Activated T-helper 2 cell treated with anti-CD3 and anti-CD28 coated beads, Interferon-gamma antibody, Interleukin-2, Interleukin-4, amounts not matched to agents 10 μg/mL and 5 μg/mL and 100 μg/mL, durations not matched to agents 14 hours and 24 hours and 36 hours (primary cell): ENCODE measurements around the gene C1orf50. TPM values are rescaled to one million over a fixed set of nuclear protein-coding genes. Genes with fewer than 3 reads are reported as not detected.
A peak's percentile ranks its signal among the peaks of the same experiment; 100 is the strongest.

Experiments used
- DNase-seq: peaks from one replicate; pipeline ENCODE4 v3.0.0; 2021; ENCODE audit warnings: low spot score
- H3K27ac Mint-ChIP-seq: one replicate; pipeline ENCODE4 v1.8.0; 2021; ENCODE audit warnings: mixed read lengths
- H3K27me3 Mint-ChIP-seq: one replicate; pipeline ENCODE4 v1.8.0; 2021; ENCODE audit warnings: low read depth, mixed read lengths
- H3K36me3 Mint-ChIP-seq: one replicate; pipeline ENCODE4 v1.8.0; 2021; ENCODE audit warnings: low read depth, mixed read lengths
- H3K4me1 Mint-ChIP-seq: one replicate; pipeline ENCODE4 v1.8.0; 2021; ENCODE audit warnings: low read depth, mixed read lengths
- H3K4me3 Mint-ChIP-seq: one replicate; pipeline ENCODE4 v1.8.0; 2021; ENCODE audit warnings: low read depth, mild to moderate bottlenecking, moderate library complexity, mixed read lengths
- H3K9me3 Mint-ChIP-seq: one replicate; pipeline ENCODE4 v1.8.0; 2021; ENCODE audit warnings: mixed read lengths
- intact Hi-C: fragments of 100-400 bp; cut with micrococcal nuclease; formaldehyde crosslinking; loops from one replicate; pipeline ENCODE4 v1.15.1; 2023
- total RNA-seq: library from RNA; stranded (reverse); gene quantifications from 2 replicates; pipeline ENCODE4 v1.2.3, GENCODE V29; 2022

Gene C1orf50
- total RNA-seq, 1 donor from 2014 or later: 6.9 TPM

DNA sequence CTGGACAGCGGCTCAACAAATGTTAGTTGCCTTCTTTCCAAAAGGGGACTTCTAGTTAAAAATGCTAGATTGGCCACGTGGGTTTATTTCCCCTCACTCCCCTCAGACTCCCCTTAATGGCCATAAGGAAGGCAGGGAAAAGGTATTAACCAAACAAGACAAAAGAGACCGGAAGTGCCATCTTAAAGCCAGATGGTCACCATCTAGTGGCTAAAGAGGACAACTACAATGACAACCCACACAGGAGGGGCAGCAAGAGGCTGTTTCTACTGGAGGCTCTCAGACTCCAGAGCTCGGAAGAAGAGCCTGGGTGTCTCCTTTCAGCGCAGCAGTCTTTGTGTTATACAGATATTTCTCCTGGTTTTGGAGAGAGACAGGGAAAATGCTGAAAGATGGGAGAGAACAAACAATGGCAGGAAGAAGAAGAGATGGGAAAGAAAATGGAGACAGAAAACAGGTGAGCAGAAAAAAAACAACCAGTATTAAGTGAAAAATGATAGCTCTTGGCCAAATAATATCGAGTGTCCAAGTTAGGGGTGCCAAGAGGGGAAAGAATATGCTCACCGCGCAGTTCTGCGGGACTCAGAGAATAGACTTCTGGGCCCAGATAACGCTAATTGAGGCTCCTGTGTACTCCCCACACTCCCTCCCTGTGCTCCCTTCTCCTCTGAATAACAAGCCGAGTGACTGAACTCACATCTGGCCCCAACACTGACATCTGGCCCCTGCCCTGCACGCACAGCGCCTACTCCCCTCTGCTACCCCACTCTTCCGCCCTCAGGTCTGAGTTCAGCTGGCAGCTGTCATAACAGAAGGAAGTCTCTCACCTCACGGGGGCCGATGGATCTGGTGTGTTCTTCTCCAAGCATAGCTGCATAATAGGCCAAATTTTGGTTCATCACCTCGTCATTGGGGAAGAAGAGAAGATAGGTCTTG is 9.8 kb upstream of the C1orf50 start:
- Mint-ChIP-seq H3K36me3 (peaks cover 63% of the 10 kb centered on the region), H3K27me3 (no peaks in the 10 kb centered on the region), H3K27ac (no peak overlapping the region), H3K9me3 (no peaks in the 10 kb centered on the region), H3K4me3 (no peak overlapping the region), H3K4me1 (peaks cover 2% of the 10 kb centered on the region)
- intact Hi-C loops: no loop called here
- DNase-seq: no peak

- H3K4me1 Mint-ChIP-seq: peaks cover 4% of the 10 kb centered on the region
- H3K36me3 Mint-ChIP-seq: peaks cover 62% of the 10 kb centered on the region
- intact Hi-C loops: no loop called here
Observed at GRCh38 chr1:42757892-42758275, 9.2 kb upstream of the C1orf50 start.

DNA sequence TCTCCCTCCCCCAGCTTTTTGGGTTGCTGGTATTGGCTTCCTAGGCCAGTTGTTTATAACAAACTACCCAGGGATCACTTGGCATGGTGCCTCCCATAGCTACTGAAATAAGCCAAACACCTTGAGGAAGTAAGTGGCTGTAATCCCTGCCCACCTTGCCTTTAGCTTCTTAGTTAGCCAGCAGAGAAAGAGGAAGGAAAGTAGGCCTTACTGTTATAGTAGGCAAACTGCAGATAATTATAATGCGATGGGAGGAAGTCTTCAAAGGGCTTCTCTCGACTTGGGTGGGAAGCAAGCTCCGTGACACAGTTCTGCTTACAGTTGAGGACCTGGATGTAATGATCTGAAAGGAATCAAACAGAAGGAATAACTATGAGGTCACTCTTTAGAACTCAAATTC is 8.4 kb upstream of the C1orf50 start:
- Mint-ChIP-seq H3K4me3 (no peak overlapping the region), H3K9me3 (no peaks in the 10 kb centered on the region), H3K36me3 (peaks cover 56% of the 10 kb centered on the region), H3K4me1 (peaks cover 4% of the 10 kb centered on the region), H3K27ac (no peak overlapping the region), H3K27me3 (no peaks in the 10 kb centered on the region)
- intact Hi-C loops: no loop called here
- DNase-seq: no peak

More at GRCh38 chr1:42757892-42758275, 9.2 kb upstream of the C1orf50 start:
- Mint-ChIP-seq H3K27ac (no peak overlapping the region), H3K27me3 (no peaks in the 10 kb centered on the region), H3K9me3 (no peaks in the 10 kb centered on the region), H3K4me3 (no peak overlapping the region)
- DNase-seq: no peak

GRCh38 chr1:42759114-42759513 is 7.9 kb upstream of the C1orf50 start:
- Mint-ChIP-seq H3K36me3 (peaks cover 52% of the 10 kb centered on the region), H3K9me3 (no peaks in the 10 kb centered on the region), H3K4me3 (no peak overlapping the region), H3K27ac (no peak overlapping the region), H3K27me3 (no peaks in the 10 kb centered on the region), H3K4me1 (peaks cover 4% of the 10 kb centered on the region)
- intact Hi-C loops: no loop called here
- no peak for DNase-seq

DNA sequence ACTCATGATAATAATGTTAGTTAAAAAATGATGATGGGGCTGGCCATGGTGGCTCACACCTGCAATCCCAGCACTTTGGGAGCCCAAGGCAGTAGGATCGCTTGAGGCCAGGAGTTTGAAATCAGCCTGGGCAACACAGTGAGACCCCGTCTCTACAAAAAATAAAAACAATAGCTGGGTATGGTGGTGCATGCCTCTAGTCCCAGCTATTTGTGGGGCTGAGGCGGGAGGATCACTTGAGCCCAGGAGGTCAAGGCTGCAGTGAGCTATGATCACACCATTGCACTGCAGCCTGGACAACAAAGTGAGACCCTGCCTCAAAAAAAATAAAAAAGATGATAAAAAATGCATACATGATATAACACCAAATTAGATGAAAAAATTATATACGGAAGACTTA is 5.5 kb upstream of the C1orf50 start:
- Mint-ChIP-seq H3K27me3 (no peaks in the 10 kb centered on the region), H3K4me3 (no peak overlapping the region), H3K36me3 (peaks cover 35% of the 10 kb centered on the region), H3K9me3 (no peaks in the 10 kb centered on the region), H3K4me1 (peaks cover 4% of the 10 kb centered on the region), H3K27ac (no peak overlapping the region)
- no peak for DNase-seq
- intact Hi-C loops: loop anchor here (10.0 kb wide), 2 partner anchors 307 to 427 kb away; partner anchors contain the start of genes FOXJ3, PPCS and ZMYND12

- DNase-seq: no peak
- Mint-ChIP-seq H3K9me3 (no peaks in the 10 kb centered on the region), H3K36me3 (peaks cover 28% of the 10 kb centered on the region), H3K4me3 (no peak overlapping the region), H3K27ac (no peak overlapping the region), H3K4me1 (peaks cover 2% of the 10 kb centered on the region), H3K27me3 (no peaks in the 10 kb centered on the region)
- intact Hi-C loops: loop anchor here (10.0 kb wide), 2 partner anchors 307 to 427 kb away; partner anchors contain the start of genes FOXJ3, PPCS and ZMYND12
Observed at GRCh38 chr1:42762269-42762668, 4.8 kb upstream of the C1orf50 start.

- peaks cover 14% of the 10 kb centered on the region for H3K4me1 Mint-ChIP-seq
- no peak overlapping the region for H3K4me3 Mint-ChIP-seq
- H3K27ac Mint-ChIP-seq: no peak overlapping the region
- intact Hi-C loops: loop anchor here (5.0 to 10.0 kb wide), 3 partner anchors 82 to 430 kb away; partner anchors contain the start of genes FOXJ3, PPCS, ZMYND12 and ZNF691
- no peaks in the 10 kb centered on the region for H3K9me3 Mint-ChIP-seq
- peaks cover 25% of the 10 kb centered on the region for H3K36me3 Mint-ChIP-seq
- DNase-seq: no peak
- no peaks in the 10 kb centered on the region for H3K27me3 Mint-ChIP-seq
Observed at GRCh38 chr1:42765269-42765668, 1.8 kb upstream of the C1orf50 start.

- peaks cover 17% of the 10 kb centered on the region for H3K4me1 Mint-ChIP-seq
- H3K9me3 Mint-ChIP-seq: no peaks in the 10 kb centered on the region
- no peak overlapping the region for H3K4me3 Mint-ChIP-seq
- peak overlapping the region; percentile 63 for H3K27ac Mint-ChIP-seq
- H3K36me3 Mint-ChIP-seq: peaks cover 33% of the 10 kb centered on the region
- no peaks in the 10 kb centered on the region for H3K27me3 Mint-ChIP-seq
- intact Hi-C loops: loop anchor here (2.0 to 10.0 kb wide), 5 partner anchors 51 to 431 kb away; partner anchors contain the start of genes ERMAP, FOXJ3, PPCS and PPIH
- DNase-seq: peak; percentile 41
Observed at GRCh38 chr1:42765832-42766740, 963 bp upstream of the C1orf50 start.

DNA sequence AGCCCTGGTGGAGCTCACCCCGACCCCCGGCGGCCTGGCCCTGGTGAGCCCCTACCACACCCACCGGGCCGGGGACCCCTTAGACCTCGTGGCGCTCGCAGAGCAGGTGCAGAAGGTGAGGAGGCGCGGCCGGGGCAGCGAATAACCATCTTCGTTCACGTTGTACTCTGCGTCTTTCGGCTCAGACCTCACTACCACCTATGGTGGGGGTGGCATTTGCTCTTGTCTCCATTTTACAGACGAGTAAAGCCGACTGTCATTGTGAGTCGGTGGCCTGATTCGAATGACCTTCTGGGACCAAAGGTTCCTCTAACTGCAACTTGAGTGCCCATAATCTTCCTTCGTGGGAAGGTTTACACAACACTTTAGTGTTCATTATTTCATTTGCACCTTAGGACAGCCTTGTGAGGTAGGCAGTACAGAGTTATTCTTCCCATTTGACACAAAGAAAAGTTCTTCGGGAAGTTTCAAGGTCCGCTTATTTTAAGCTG is 506 bp downstream of the C1orf50 start:
- Mint-ChIP-seq H3K9me3 (no peaks in the 10 kb centered on the region), H3K4me1 (peaks cover 20% of the 10 kb centered on the region), H3K36me3 (peaks cover 27% of the 10 kb centered on the region), H3K4me3 (no peak overlapping the region), H3K27me3 (no peaks in the 10 kb centered on the region), H3K27ac (peak overlapping the region; percentile 88)
- no peak for DNase-seq
- intact Hi-C loops: loop anchor here (1.0 to 10.0 kb wide), 7 partner anchors 49 to 433 kb away; partner anchors contain the start of genes ERMAP, FOXJ3, PPCS and PPIH

DNA sequence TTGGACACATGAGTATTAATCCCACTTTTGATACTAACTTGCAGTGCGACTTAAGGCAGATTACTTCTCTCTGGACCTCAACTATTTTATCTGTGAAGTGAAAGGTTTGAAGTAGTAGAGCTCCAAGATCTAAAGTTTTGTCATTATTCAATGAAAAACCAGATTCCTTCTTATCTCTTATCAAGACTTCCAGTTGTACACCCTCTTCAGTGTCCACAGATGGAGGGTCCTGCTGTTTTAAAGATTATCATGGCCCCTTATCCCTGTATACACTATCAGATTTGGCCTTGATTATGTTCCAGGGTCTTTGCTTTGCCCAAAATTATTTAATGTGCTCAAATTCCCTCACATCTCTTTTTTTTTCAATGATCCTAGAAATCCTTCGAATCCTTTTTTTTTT is 1.1 kb downstream of the C1orf50 start:
- no peak for DNase-seq
- H3K4me3 Mint-ChIP-seq: no peak overlapping the region
- H3K36me3 Mint-ChIP-seq: peaks cover 29% of the 10 kb centered on the region
- no peak overlapping the region for H3K27ac Mint-ChIP-seq
- intact Hi-C loops: loop anchor here (5.0 to 10.0 kb wide), 3 partner anchors 79 to 433 kb away; partner anchors contain the start of genes FOXJ3, PPCS, ZMYND12 and ZNF691
- H3K27me3 Mint-ChIP-seq: no peaks in the 10 kb centered on the region
- no peaks in the 10 kb centered on the region for H3K9me3 Mint-ChIP-seq
- H3K4me1 Mint-ChIP-seq: peaks cover 24% of the 10 kb centered on the region

DNA sequence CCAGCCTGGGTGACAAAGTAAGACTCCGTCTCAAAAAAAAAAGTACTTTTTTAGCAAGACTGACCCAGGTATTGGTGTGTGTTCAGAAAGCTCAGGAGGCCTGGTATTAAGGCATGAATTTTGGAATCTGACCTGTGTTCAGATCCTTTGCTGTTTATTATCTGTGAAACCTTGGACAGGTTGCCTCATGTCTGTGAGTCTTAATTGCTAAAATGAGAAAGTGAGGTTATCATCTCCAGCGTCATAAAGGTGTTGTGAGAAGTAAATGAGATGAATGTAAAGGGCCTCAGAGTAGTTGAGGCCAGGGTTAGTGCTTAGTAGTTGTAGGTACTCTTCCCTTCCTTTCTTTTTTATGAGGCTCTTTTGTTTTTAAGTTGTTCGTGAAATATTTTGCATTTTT is 2.8 kb downstream of the C1orf50 start:
- intact Hi-C loops: loop anchor here (5.0 to 10.0 kb wide), 3 partner anchors 77 to 435 kb away; partner anchors contain the start of genes FOXJ3, PPCS, ZMYND12 and ZNF691
- no peak overlapping the region for H3K27ac Mint-ChIP-seq
- H3K9me3 Mint-ChIP-seq: no peaks in the 10 kb centered on the region
- H3K4me3 Mint-ChIP-seq: peak overlapping the region; percentile 13
- H3K4me1 Mint-ChIP-seq: peaks cover 31% of the 10 kb centered on the region
- DNase-seq: no peak
- H3K36me3 Mint-ChIP-seq: peaks cover 40% of the 10 kb centered on the region
- H3K27me3 Mint-ChIP-seq: no peaks in the 10 kb centered on the region

DNA sequence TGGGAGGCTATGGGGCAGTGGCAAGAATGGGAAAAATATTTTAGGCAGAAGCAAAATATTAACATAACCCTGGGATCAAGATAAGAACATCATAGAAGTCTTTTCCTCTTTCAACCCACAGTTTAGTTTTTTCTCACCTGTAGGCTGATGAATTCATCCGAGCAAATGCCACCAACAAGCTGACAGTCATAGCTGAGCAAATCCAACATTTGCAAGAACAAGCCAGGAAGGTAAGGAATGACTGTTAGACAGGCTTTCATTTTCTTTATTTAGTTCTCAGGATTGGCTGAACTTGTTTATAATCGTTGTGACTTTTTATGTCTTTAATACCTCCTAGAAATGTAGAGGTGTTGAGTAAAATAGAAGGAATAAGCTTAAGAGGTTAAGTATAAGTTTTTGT is 6.4 kb downstream of the C1orf50 start:
- no peak for DNase-seq
- Mint-ChIP-seq H3K4me3 (no peak overlapping the region), H3K4me1 (peaks cover 36% of the 10 kb centered on the region), H3K27ac (peak overlapping the region; percentile 33), H3K36me3 (peaks cover 74% of the 10 kb centered on the region), H3K9me3 (no peaks in the 10 kb centered on the region), H3K27me3 (no peaks in the 10 kb centered on the region)
- intact Hi-C loops: no loop called here
